Dendritic cell treated with granulocyte-macrophage colony-stimulating factor and Interleukin-4, amounts not matched to agents 40 ng/mL and 50 ng/mL, for 4 days (primary cell): ENCODE measurements around the gene EXOC6B.

Source experiments
- H3K27ac Mint-ChIP-seq: one replicate; pipeline ENCODE4 v1.8.0; 2022; ENCODE audit warnings: mild to moderate bottlenecking, mixed read lengths
- H3K27me3 Mint-ChIP-seq: one replicate; pipeline ENCODE4 v1.8.0; 2022; ENCODE audit warnings: mild to moderate bottlenecking, mixed read lengths
- H3K36me3 Mint-ChIP-seq: one replicate; pipeline ENCODE4 v1.8.0; 2022; ENCODE audit warnings: low read depth, mixed read lengths
- H3K4me1 Mint-ChIP-seq: one replicate; pipeline ENCODE4 v1.8.0; 2022; ENCODE audit warnings: low read depth, mixed read lengths
- H3K4me3 Mint-ChIP-seq: one replicate; pipeline ENCODE4 v1.8.0; 2022; ENCODE audit warnings: mild to moderate bottlenecking, moderate library complexity, mixed read lengths
- H3K9me3 Mint-ChIP-seq: one replicate; pipeline ENCODE4 v1.8.0; 2022; ENCODE audit warnings: mixed read lengths
- intact Hi-C: fragments of 100-400 bp; cut with micrococcal nuclease; formaldehyde crosslinking; loops from one replicate; pipeline ENCODE4 v1.15.0; 2022

The EXOC6B gene

DNA sequence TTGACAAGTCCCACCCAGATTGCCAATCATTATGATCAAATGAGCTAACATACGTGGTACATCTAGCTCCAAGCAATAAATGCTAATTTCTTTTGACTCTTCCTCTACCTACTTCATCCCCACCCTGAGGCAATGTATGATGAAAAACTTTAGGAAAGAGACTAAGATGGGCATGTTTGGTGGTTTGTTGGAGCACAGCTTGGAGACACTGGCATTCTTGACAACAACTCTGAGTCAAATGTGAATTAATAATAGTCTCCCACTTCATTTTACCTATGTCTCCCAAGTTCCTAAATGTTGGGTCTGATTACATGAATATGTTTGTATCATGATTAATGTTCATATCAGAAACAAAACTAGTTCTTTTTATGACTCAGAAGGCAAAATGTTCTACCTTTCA, 36.6 kb downstream of the EXOC6B start:
- Mint-ChIP-seq H3K4me3 (no peak overlapping the region), H3K4me1 (peaks cover 21% of the 10 kb centered on the region), H3K9me3 (peaks cover 9% of the 10 kb centered on the region), H3K36me3 (peaks cover 7% of the 10 kb centered on the region), H3K27ac (peak overlapping the region; percentile 69), H3K27me3 (peaks cover 2% of the 10 kb centered on the region)
- intact Hi-C loops, result loop anchor here (5.0 kb wide), 1 partner anchor 33 kb away; no protein-coding TSS in a partner anchor

DNA sequence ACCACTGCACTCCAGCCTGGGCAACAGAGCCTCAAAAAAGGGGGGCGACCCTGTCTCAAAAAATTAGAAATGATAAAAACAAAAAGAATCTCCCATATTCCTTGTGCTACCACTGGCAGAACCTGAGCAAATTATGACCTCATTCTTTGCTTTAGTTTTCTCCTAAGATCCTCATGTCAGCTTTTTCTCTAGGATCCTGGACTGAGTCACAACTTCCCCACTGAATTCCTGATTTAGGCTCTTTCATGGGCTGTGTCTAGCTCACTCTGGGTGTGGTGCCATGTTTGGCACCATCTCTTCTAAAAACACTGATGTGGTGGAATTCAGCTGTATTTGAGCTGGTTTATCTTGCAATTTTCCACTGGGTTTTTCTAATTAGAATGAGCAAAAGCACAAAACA, 37.1 kb downstream of the EXOC6B start:
- H3K27ac Mint-ChIP-seq, result peak overlapping the region; percentile 69
- peaks cover 16% of the 10 kb centered on the region for H3K4me1 Mint-ChIP-seq
- peaks cover 12% of the 10 kb centered on the region for H3K9me3 Mint-ChIP-seq
- H3K4me3 Mint-ChIP-seq, result no peak overlapping the region
- H3K27me3 Mint-ChIP-seq, result peaks cover 2% of the 10 kb centered on the region
- intact Hi-C loops, result loop anchor here (5.0 kb wide), 1 partner anchor 34 kb away; no protein-coding TSS in a partner anchor
- H3K36me3 Mint-ChIP-seq, result peaks cover 12% of the 10 kb centered on the region

DNA sequence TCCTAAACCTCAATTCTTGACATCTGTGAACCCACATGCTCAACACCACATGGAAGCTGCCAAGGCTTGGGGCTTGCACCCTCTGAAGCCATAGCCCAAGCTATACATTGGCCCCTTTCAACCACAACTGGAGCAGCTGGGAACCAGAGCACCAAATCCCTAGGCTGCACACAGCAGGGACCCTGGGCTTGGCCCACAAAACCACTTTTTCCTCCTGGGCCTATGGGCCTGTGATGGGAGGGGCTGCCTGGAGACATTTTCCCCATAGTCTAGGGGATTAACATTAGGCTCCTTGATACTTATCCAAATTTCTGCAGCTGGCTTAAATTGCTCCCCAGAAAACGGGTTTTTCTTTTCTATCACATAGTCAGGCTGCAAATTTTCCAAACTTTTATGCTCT, 40.3 kb downstream of the EXOC6B start:
- Mint-ChIP-seq H3K9me3 (peaks cover 12% of the 10 kb centered on the region), H3K36me3 (peaks cover 12% of the 10 kb centered on the region), H3K27ac (no peak overlapping the region), H3K27me3 (no peaks in the 10 kb centered on the region), H3K4me3 (no peak overlapping the region), H3K4me1 (peaks cover 10% of the 10 kb centered on the region)
- intact Hi-C loops, result loop anchor here (5.0 kb wide), 1 partner anchor 37 kb away; no protein-coding TSS in a partner anchor

DNA sequence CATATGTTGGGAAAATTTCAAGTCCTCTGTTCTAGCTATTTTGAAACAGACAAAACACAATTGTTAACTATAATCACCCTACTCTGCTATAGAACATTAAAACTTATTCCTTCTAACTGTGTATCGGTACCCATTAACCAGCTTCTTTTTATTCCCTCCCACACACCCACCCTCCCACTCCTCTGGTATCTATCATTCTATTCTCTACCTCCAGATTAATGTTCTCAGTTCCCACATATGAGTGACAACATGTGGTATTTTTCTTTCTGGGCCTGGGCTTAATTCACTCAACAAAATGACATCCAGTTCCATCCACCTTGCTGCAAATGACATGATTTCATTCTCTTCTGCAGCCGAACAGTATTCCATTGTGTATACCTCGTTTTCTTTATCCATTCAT, 43.3 kb downstream of the EXOC6B start:
- intact Hi-C loops, result no loop called here
- Mint-ChIP-seq H3K27ac (no peak overlapping the region), H3K9me3 (peaks cover 12% of the 10 kb centered on the region), H3K27me3 (no peaks in the 10 kb centered on the region), H3K4me3 (no peak overlapping the region), H3K4me1 (no peaks in the 10 kb centered on the region), H3K36me3 (peaks cover 12% of the 10 kb centered on the region)

GRCh38 chr2:72781480-72781879, 44.4 kb downstream of the EXOC6B start:
- Mint-ChIP-seq H3K27me3 (no peaks in the 10 kb centered on the region), H3K4me1 (no peaks in the 10 kb centered on the region), H3K36me3 (peaks cover 12% of the 10 kb centered on the region), H3K4me3 (no peak overlapping the region), H3K27ac (no peak overlapping the region), H3K9me3 (peaks cover 12% of the 10 kb centered on the region)
- intact Hi-C loops, result no loop called here

DNA sequence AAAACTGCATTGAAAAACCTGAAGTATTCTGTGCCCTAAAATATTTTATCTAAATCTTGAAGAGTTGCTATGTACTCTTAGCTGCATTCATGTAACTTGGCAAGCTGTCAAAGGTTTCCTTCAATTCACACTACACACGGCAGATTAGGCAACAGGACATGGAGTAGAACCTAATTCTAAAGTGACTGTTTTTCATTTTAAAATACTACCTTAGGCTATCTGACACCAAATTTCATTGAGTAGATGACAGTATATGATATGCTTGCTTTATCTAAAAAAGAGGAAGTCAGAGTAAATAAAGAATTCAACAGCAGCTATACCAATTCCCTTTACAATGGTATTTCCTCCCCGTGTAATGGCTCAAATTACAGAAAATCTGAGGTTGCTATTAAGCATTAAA, 45.4 kb downstream of the EXOC6B start:
- Mint-ChIP-seq H3K27me3 (no peaks in the 10 kb centered on the region), H3K4me1 (no peaks in the 10 kb centered on the region), H3K9me3 (peaks cover 12% of the 10 kb centered on the region), H3K4me3 (no peak overlapping the region), H3K27ac (no peak overlapping the region), H3K36me3 (peaks cover 12% of the 10 kb centered on the region)
- intact Hi-C loops, result no loop called here

GRCh38 chr2:72779495-72779894, 46.3 kb downstream of the EXOC6B start:
- Mint-ChIP-seq H3K4me1 (no peaks in the 10 kb centered on the region), H3K9me3 (peaks cover 6% of the 10 kb centered on the region), H3K27me3 (no peaks in the 10 kb centered on the region), H3K36me3 (peaks cover 7% of the 10 kb centered on the region), H3K27ac (no peak overlapping the region), H3K4me3 (no peak overlapping the region)
- intact Hi-C loops, result no loop called here

DNA sequence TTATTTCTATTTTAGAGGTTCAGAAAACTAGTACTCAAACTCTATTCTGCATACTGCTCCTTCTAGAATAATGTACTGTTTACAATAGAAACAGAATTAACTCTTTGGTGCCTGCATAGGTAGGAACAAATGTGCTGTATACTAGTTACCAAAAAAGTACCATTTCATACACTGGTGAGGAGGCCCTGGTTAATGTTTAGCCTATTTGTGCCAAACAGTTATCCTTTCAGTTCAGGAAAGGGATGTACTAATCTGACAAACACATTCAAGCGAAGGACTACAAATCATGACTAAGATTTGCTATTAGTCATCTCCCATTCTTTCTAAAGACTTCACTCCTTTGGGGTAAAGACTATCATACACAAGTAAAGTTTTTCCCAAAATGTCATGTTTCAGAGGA, 47.4 kb downstream of the EXOC6B start:
- intact Hi-C loops, result no loop called here
- Mint-ChIP-seq H3K9me3 (no peaks in the 10 kb centered on the region), H3K4me3 (no peak overlapping the region), H3K36me3 (no peaks in the 10 kb centered on the region), H3K27me3 (no peaks in the 10 kb centered on the region), H3K27ac (no peak overlapping the region), H3K4me1 (no peaks in the 10 kb centered on the region)

GRCh38 chr2:72770879-72771461, 54.9 kb downstream of the EXOC6B start:
- no peak overlapping the region for H3K4me3 Mint-ChIP-seq
- H3K27ac Mint-ChIP-seq, result no peak overlapping the region
- no peaks in the 10 kb centered on the region for H3K27me3 Mint-ChIP-seq
- no peaks in the 10 kb centered on the region for H3K4me1 Mint-ChIP-seq
- no peaks in the 10 kb centered on the region for H3K9me3 Mint-ChIP-seq
- intact Hi-C loops, result loop anchor here (1.0 kb wide), 1 partner anchor 91 kb away; no protein-coding TSS in a partner anchor
- H3K36me3 Mint-ChIP-seq, result no peaks in the 10 kb centered on the region

DNA sequence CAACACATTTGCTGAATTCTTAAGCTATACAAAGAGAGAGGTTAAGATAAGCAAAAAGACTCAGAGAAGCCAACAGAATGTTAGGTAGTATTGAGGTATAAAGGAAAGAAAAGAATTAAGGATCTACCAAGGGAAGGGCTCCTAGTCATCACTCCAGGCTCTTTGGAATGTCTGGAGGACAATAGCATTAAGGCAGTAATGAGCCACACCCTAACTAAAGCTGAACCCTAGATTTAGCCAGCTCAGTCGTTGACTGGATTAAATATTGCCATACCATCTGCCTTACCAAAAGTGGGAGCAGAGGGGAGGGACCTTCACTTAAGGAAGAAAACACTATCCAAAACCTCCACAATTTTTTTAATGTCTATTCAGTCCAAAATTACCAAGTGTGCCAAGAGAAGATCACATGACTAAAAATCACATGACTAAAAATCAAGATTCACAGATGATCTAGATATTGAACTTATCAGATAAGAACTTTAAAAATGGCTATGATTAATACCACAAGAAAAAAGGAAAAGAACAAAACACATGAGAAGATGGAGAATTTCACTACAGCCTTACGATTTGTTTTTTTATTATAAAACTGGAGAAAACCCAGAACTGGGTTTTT, 59.7 kb downstream of the EXOC6B start:
- Mint-ChIP-seq H3K27ac (no peak overlapping the region), H3K9me3 (peaks cover 18% of the 10 kb centered on the region), H3K27me3 (peaks cover 1% of the 10 kb centered on the region), H3K4me3 (no peak overlapping the region), H3K36me3 (no peaks in the 10 kb centered on the region), H3K4me1 (no peaks in the 10 kb centered on the region)
- intact Hi-C loops, result no loop called here

- Mint-ChIP-seq H3K4me1 (no peaks in the 10 kb centered on the region), H3K36me3 (no peaks in the 10 kb centered on the region), H3K4me3 (no peak overlapping the region), H3K27ac (no peak overlapping the region), H3K9me3 (peaks cover 18% of the 10 kb centered on the region), H3K27me3 (peaks cover 1% of the 10 kb centered on the region)
- intact Hi-C loops, result no loop called here
These were observed 63.6 kb downstream of the EXOC6B start for GRCh38 chr2:72762276-72762675.

DNA sequence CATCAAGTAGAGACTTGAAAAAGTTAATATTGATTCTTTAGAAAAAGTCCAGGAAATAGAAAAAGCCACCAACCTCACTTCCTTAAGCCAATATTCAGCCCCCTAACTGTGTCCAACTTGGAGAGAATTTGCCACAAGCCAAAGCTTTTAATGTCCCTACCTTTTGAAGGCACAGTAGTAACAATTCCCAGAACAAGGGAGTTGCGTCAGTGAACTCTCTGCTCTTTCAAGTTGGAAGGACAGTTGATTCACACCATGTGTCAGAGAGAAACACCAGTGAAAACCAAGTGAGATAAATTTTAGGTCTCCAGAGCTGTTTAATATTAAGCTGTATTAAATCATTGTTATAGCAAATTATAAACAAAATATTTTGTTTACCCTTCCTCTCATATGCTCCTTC, 66.1 kb downstream of the EXOC6B start:
- H3K9me3 Mint-ChIP-seq, result peaks cover 18% of the 10 kb centered on the region
- H3K4me3 Mint-ChIP-seq, result no peak overlapping the region
- H3K36me3 Mint-ChIP-seq, result no peaks in the 10 kb centered on the region
- peaks cover 1% of the 10 kb centered on the region for H3K27me3 Mint-ChIP-seq
- H3K4me1 Mint-ChIP-seq, result no peaks in the 10 kb centered on the region
- intact Hi-C loops, result no loop called here
- no peak overlapping the region for H3K27ac Mint-ChIP-seq

GRCh38 chr2:72757177-72757775, 68.6 kb downstream of the EXOC6B start:
- Mint-ChIP-seq H3K4me3 (no peak overlapping the region), H3K4me1 (no peaks in the 10 kb centered on the region)

DNA sequence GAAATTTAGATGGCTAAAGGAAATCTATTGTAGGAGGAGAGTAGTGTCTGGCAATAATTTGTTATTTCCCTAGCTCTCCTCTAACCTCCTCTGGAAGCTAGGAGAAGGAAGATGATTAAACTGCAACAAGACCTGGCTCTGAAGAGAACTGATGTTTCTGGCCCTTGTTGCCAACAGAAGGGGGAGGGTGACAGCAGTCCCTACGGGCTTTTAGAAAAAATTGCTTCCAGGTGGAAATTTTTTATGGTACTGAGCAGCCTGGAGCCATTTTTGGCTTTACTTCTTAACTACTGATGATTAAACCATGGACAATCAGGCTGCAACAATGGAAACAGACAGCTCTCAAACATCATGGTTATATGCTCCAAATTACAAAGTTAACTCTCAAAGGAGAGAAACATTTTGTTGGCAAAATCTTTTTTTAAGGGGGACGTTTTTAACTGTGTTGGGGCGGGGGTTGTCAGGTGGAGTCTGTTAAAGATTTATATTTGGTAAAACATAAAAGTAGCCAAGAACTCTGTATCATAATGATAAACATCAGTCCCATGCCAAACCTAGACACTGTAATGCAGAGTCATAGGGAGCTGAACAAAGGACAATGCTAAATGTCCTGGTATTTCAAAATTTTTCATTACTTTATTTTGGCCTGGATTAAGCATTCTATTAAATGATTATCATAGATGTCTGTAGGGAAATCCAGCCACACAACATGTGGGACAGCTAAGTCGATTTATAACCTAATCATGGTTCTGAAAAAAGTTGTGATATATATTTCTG, 70.0 kb downstream of the EXOC6B start:
- Mint-ChIP-seq H3K4me1 (no peaks in the 10 kb centered on the region), H3K27ac (no peak overlapping the region), H3K27me3 (no peaks in the 10 kb centered on the region), H3K4me3 (no peak overlapping the region), H3K36me3 (no peaks in the 10 kb centered on the region), H3K9me3 (no peaks in the 10 kb centered on the region)
- intact Hi-C loops, result no loop called here

More at GRCh38 chr2:72757177-72757775, 68.6 kb downstream of the EXOC6B start:
- intact Hi-C loops, result no loop called here
- Mint-ChIP-seq H3K27ac (no peak overlapping the region), H3K36me3 (no peaks in the 10 kb centered on the region), H3K9me3 (peaks cover 5% of the 10 kb centered on the region), H3K27me3 (no peaks in the 10 kb centered on the region)
